ENCODE measurements around the gene UGT1A4. TPM values are rescaled to one million over a fixed set of nuclear protein-coding genes. Genes with fewer than 3 reads are reported as not detected.

UGT1A4 gene
- total RNA-seq, 1 experiment from 2014 or later, result 6.1 TPM

- H3K4me1 Mint-ChIP-seq (ENCODE audit: low read depth, unreplicated experiment), result no peaks in the 10 kb centered on the region
- CTCF ChIA-PET, result no interaction called here
- no peak for TF ChIP-seq CTCF (IDR thresholded peaks at IDR 0.05; ENCODE audit: unreplicated experiment)
- no peak for DNase-seq
- H3K27ac Mint-ChIP-seq (ENCODE audit: unreplicated experiment), result no peak overlapping the region
- H3K36me3 Mint-ChIP-seq (ENCODE audit: insufficient read depth, unreplicated experiment), result peaks cover 5% of the 10 kb centered on the region
- no peaks in the 10 kb centered on the region for H3K9me3 Mint-ChIP-seq (ENCODE audit: low read depth, unreplicated experiment)
- H3K4me3 Mint-ChIP-seq (ENCODE audit: low read depth, unreplicated experiment), result no peak overlapping the region
- intact Hi-C loops (cut with micrococcal nuclease; ENCODE audit: unreplicated experiment), result no loop called here
- peaks cover 24% of the 10 kb centered on the region for H3K27me3 Mint-ChIP-seq (ENCODE audit: unreplicated experiment)
- BruUV-seq (replicated peaks), result no TSS peak
These were observed 98.9 kb downstream of the UGT1A4 start for GRCh38 chr2:233817361-233817911.

GRCh38 chr2:233817995-233818638 is 99.6 kb downstream of the UGT1A4 start:
- no peaks in the 10 kb centered on the region for H3K4me1 Mint-ChIP-seq (ENCODE audit: low read depth, unreplicated experiment)
- CTCF ChIA-PET, result no interaction called here
- intact Hi-C loops (cut with micrococcal nuclease; ENCODE audit: unreplicated experiment), result no loop called here
- H3K36me3 Mint-ChIP-seq (ENCODE audit: insufficient read depth, unreplicated experiment), result peaks cover 5% of the 10 kb centered on the region
- H3K4me3 Mint-ChIP-seq (ENCODE audit: low read depth, unreplicated experiment), result no peak overlapping the region
- no peak for DNase-seq
- peaks cover 20% of the 10 kb centered on the region for H3K27me3 Mint-ChIP-seq (ENCODE audit: unreplicated experiment)
- no peaks in the 10 kb centered on the region for H3K9me3 Mint-ChIP-seq (ENCODE audit: low read depth, unreplicated experiment)
- no peak for TF ChIP-seq CTCF (IDR thresholded peaks at IDR 0.05; ENCODE audit: unreplicated experiment)
- BruUV-seq (replicated peaks), result no TSS peak
- no peak overlapping the region for H3K27ac Mint-ChIP-seq (ENCODE audit: unreplicated experiment)

- H3K4me1 Mint-ChIP-seq (ENCODE audit: low read depth, unreplicated experiment), result no peaks in the 10 kb centered on the region
- H3K36me3 Mint-ChIP-seq (ENCODE audit: insufficient read depth, unreplicated experiment), result peaks cover 5% of the 10 kb centered on the region
- intact Hi-C loops (cut with micrococcal nuclease; ENCODE audit: unreplicated experiment), result no loop called here
- peaks cover 20% of the 10 kb centered on the region for H3K27me3 Mint-ChIP-seq (ENCODE audit: unreplicated experiment)
- no peaks in the 10 kb centered on the region for H3K9me3 Mint-ChIP-seq (ENCODE audit: low read depth, unreplicated experiment)
- DNase-seq, result no peak
- TF ChIP-seq CTCF (IDR thresholded peaks at IDR 0.05; ENCODE audit: unreplicated experiment), result no peak
- CTCF ChIA-PET, result no interaction called here
- no peak overlapping the region for H3K4me3 Mint-ChIP-seq (ENCODE audit: low read depth, unreplicated experiment)
- no peak overlapping the region for H3K27ac Mint-ChIP-seq (ENCODE audit: unreplicated experiment)
- BruUV-seq (replicated peaks), result no TSS peak
These were observed 100.4 kb downstream of the UGT1A4 start for GRCh38 chr2:233818639-233819621.

- H3K4me1 Mint-ChIP-seq (ENCODE audit: low read depth, unreplicated experiment), result no peaks in the 10 kb centered on the region
- DNase-seq, result no peak
- CTCF ChIA-PET, result interaction anchor here (1.3 kb wide), 1 partner anchor 12 kb away, joined by 4 read pairs; no protein-coding TSS in a partner anchor
- intact Hi-C loops (cut with micrococcal nuclease; ENCODE audit: unreplicated experiment), result no loop called here
- H3K27ac Mint-ChIP-seq (ENCODE audit: unreplicated experiment), result no peak overlapping the region
- no peak overlapping the region for H3K4me3 Mint-ChIP-seq (ENCODE audit: low read depth, unreplicated experiment)
- TF ChIP-seq CTCF (IDR thresholded peaks at IDR 0.05; ENCODE audit: unreplicated experiment), result no peak
- H3K36me3 Mint-ChIP-seq (ENCODE audit: insufficient read depth, unreplicated experiment), result peaks cover 5% of the 10 kb centered on the region
- H3K27me3 Mint-ChIP-seq (ENCODE audit: unreplicated experiment), result peaks cover 20% of the 10 kb centered on the region
- H3K9me3 Mint-ChIP-seq (ENCODE audit: low read depth, unreplicated experiment), result no peaks in the 10 kb centered on the region
- BruUV-seq (replicated peaks), result no TSS peak
These were observed 101.6 kb downstream of the UGT1A4 start for GRCh38 chr2:233819884-233820773.

Data from Calu3 (cell line).